OCI-LY3 (cell line): ENCODE data around the gene IL1RL2.

Source experiments
- H2AFZ ChIP-seq: fragments of 200-600, 300-600 bp; shearing (Covaris generic); 2 replicates; pipeline ENCODE4 v1.6.0; 2014; ENCODE audit warnings: antibody characterized with exemption, low read depth, low read length
- H3K27ac ChIP-seq: fragments of 200-600, 300-600 bp; sonication (generic); 2 replicates; pipeline ENCODE4 v1.5.1; 2014; ENCODE audit warnings: mild to moderate bottlenecking, low read length, moderate library complexity, mixed read lengths
- H3K27me3 ChIP-seq: fragments of 200-600, 300-600 bp; sonication (generic); 2 replicates; pipeline ENCODE4 v1.6.1; 2014; ENCODE audit warnings: low read depth, low read length, mixed read lengths
- H3K36me3 ChIP-seq: fragments of 200-600, 300-600 bp; sonication (generic); replicated peaks from 2 replicates; pipeline ENCODE3; 2014; ENCODE audit warnings: low read depth, low read length, mixed read lengths
- H3K4me1 ChIP-seq: fragments of 300-600, 200-600 bp; sonication (generic); 2 replicates; pipeline ENCODE4 v1.6.1; 2014; ENCODE audit warnings: low read length, mixed read lengths
- H3K4me2 ChIP-seq: fragments of 200-600, 300-600 bp; sonication (generic); 2 replicates; pipeline ENCODE4 v1.6.1; 2014; ENCODE audit warnings: low read length, mixed read lengths
- H3K4me3 ChIP-seq: fragments of 300-600, 200-600 bp; sonication (generic); 2 replicates; pipeline ENCODE4 v1.5.1; 2014; ENCODE audit warnings: antibody characterized with exemption, mild to moderate bottlenecking, low read length, moderate library complexity
- H3K79me2 ChIP-seq: fragments of 300-600, 200-600 bp; shearing (Covaris generic); 2 replicates; pipeline ENCODE4 v1.6.1; 2014; ENCODE audit warnings: mild to moderate bottlenecking, low read length, mixed read lengths
- H3K9ac ChIP-seq: fragments of 300-600, 200-600 bp; shearing (Covaris generic); 2 replicates; pipeline ENCODE4 v1.6.0; 2014; ENCODE audit warnings: mild to moderate bottlenecking, low read length, moderate library complexity
- H3K9me3 ChIP-seq: fragments of 200-600, 300-600 bp; shearing (Covaris generic); 2 replicates; pipeline ENCODE4 v1.6.1; 2014; ENCODE audit warnings: low read length, mixed read lengths; ENCODE audit not compliant: insufficient read depth
- H4K20me1 ChIP-seq: fragments of 200-600, 300-600 bp; sonication (generic); 2 replicates; pipeline ENCODE4 v1.6.1; 2016; ENCODE audit warnings: low read length, mixed read lengths; ENCODE audit not compliant: insufficient read depth
- CTCF ChIP-seq: fragments of 200-600, 300-600 bp; sonication (generic); IDR thresholded peaks from 2 replicates; pipeline ENCODE4 v1.5.1; 2014; ENCODE audit warnings: antibody characterized with exemption, low read length, low read depth
- EZH2phosphoT487 ChIP-seq: fragments of 200-600 bp; shearing (Covaris generic); IDR thresholded peaks from 2 replicates; pipeline ENCODE4 v1.6.1; 2018; ENCODE audit warnings: antibody characterized with exemption, mixed run types, low read depth

Gene IL1RL2

DNA sequence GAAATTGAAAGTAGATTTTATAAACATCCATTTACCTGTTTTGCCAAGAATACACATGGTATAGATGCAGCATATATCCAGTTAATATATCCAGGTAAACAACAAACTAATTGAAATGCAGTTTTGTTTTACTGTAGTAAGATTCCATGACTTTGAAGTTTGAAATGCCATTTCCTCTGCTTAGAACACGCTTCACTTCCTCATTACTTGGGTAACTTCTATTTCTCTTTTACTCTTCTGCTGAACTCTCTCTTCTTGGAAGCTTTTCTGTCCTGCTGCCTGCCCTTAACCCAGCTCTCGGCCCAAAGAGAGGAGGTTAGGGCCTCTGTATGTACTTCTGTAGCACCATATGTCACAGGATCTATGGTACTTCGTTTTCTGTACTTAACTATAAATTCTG, 14.1 kb upstream of the IL1RL2 start:
- no peaks in the 10 kb centered on the region for H3K79me2 ChIP-seq
- no peaks in the 10 kb centered on the region for H3K9me3 ChIP-seq
- peak overlapping the region; percentile 42 for H3K4me2 ChIP-seq
- H4K20me1 ChIP-seq, result no peaks in the 10 kb centered on the region
- no peaks in the 10 kb centered on the region for H3K27me3 ChIP-seq
- no peak overlapping the region for H3K27ac ChIP-seq
- no peak overlapping the region for H3K4me3 ChIP-seq
- H3K36me3 ChIP-seq, result no peaks in the 10 kb centered on the region
- H3K4me1 ChIP-seq, result peaks cover 9% of the 10 kb centered on the region
- no peak overlapping the region for H3K9ac ChIP-seq
- H2AFZ ChIP-seq, result 0 out of 2 replicates have a peak overlapping the region, but pooled peaks have one; percentile 23
- TF ChIP-seq CTCF, result no peak
- no peak for TF ChIP-seq EZH2phosphoT487

GRCh38 chr2:102176172-102176571, 10.7 kb upstream of the IL1RL2 start:
- Histone ChIP-seq H3K79me2 (no peaks in the 10 kb centered on the region), H3K4me2 (no peak overlapping the region), H4K20me1 (no peaks in the 10 kb centered on the region), H3K4me1 (peaks cover 9% of the 10 kb centered on the region), H2AFZ (no peak overlapping the region), H3K9me3 (no peaks in the 10 kb centered on the region), H3K27ac (no peak overlapping the region), H3K4me3 (no peak overlapping the region), H3K36me3 (no peaks in the 10 kb centered on the region), H3K27me3 (no peaks in the 10 kb centered on the region), H3K9ac (no peak overlapping the region)
- TF ChIP-seq CTCF (no peak), EZH2phosphoT487 (no peak)

DNA sequence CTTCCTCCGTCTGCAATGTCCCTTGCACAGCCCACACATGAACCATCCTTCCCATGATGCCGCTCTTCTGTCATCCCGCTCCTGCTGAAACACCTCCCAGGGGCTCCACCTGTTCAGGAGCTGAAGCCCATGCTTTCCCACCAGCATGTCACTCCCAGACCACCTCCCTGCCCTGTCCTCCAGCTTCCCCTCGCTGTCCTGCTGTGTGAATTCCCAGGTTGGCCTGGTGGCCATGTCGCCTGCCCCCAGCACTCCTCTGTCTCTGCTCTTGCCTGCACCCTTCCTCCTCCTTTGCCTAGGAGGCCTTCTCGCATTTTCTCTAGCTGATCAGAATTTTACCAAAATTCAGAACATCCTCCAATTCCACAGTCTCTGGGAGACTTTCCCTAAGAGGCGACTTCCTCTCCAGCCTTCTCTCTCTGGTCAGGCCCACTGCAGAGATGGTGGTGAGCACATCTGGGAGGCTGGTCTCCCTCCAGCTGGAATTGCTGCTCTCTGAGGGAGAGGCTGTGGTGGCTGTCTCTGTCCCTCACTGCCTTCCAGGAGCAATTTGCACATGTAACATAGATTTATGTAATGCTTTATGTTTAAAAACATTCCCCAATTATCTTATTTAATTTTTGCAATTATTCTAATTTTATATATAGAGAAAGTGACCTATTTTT, 8.9 kb upstream of the IL1RL2 start:
- no peaks in the 10 kb centered on the region for H3K9me3 ChIP-seq
- H3K36me3 ChIP-seq, result no peaks in the 10 kb centered on the region
- no peak overlapping the region for H3K4me3 ChIP-seq
- peaks cover 1% of the 10 kb centered on the region for H3K4me1 ChIP-seq
- no peak overlapping the region for H3K9ac ChIP-seq
- no peak overlapping the region for H3K4me2 ChIP-seq
- H3K27me3 ChIP-seq, result no peaks in the 10 kb centered on the region
- H3K27ac ChIP-seq, result no peak overlapping the region
- H2AFZ ChIP-seq, result no peak overlapping the region
- no peaks in the 10 kb centered on the region for H4K20me1 ChIP-seq
- TF ChIP-seq CTCF (no peak), EZH2phosphoT487 (no peak)
- no peaks in the 10 kb centered on the region for H3K79me2 ChIP-seq

DNA sequence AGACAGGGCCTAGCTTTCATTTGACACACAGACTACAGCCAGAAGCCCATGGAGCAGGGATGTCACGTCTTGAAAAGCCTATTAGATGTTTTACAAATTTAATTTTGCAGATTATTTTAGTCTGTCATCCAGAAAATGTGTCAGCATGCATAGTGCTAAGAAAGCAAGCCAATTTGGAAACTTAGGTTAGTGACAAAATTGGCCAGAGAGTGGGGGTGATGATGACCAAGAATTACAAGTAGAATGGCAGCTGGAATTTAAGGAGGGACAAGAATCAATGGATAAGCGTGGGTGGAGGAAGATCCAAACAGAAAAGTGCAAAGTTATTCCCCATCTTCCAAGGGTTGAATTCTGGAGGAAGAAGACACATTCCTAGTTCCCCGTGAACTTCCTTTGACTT, 7.8 kb upstream of the IL1RL2 start:
- no peaks in the 10 kb centered on the region for H3K4me1 ChIP-seq
- H3K79me2 ChIP-seq, result no peaks in the 10 kb centered on the region
- no peak overlapping the region for H3K9ac ChIP-seq
- H3K36me3 ChIP-seq, result no peaks in the 10 kb centered on the region
- no peak for TF ChIP-seq EZH2phosphoT487
- H3K4me3 ChIP-seq, result no peak overlapping the region
- H3K4me2 ChIP-seq, result no peak overlapping the region
- H3K27me3 ChIP-seq, result no peaks in the 10 kb centered on the region
- H2AFZ ChIP-seq, result no peak overlapping the region
- no peaks in the 10 kb centered on the region for H3K9me3 ChIP-seq
- H3K27ac ChIP-seq, result no peak overlapping the region
- no peaks in the 10 kb centered on the region for H4K20me1 ChIP-seq
